HuH-7 (cell line): ENCODE measurements around the gene ZDHHC14.
A peak's percentile ranks its signal among the peaks of the same experiment; 100 is the strongest.

Source experiments
- DNase-seq: peaks from one replicate; pipeline ENCODE4 v3.0.0; 2011; ENCODE audit warnings: low spot score

ZDHHC14 gene

GRCh38 chr6:157493173-157493572 lies 112.2 kb downstream of the ZDHHC14 start:
- DNase-seq = no peak

DNA sequence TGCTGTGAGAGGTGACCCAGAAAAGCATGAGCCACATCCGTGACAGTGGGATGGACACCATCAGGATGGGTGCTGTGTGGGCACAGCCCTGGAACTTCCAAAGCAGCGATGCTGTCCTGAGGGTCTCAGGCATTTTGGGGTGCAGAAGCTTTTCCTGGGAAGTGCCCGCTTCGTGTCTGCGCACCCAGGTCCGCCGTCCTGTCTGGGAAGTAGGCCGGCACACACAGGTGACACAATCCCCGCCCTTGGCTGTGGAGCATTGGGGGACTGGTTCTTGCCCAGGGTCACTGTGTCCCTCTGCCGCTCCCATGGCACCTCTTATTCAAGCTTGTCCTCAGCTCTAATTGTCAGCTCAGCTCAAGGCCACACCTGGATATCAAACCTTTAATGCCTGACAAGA lies 112.6 kb downstream of the ZDHHC14 start:
- DNase-seq = no peak

DNA sequence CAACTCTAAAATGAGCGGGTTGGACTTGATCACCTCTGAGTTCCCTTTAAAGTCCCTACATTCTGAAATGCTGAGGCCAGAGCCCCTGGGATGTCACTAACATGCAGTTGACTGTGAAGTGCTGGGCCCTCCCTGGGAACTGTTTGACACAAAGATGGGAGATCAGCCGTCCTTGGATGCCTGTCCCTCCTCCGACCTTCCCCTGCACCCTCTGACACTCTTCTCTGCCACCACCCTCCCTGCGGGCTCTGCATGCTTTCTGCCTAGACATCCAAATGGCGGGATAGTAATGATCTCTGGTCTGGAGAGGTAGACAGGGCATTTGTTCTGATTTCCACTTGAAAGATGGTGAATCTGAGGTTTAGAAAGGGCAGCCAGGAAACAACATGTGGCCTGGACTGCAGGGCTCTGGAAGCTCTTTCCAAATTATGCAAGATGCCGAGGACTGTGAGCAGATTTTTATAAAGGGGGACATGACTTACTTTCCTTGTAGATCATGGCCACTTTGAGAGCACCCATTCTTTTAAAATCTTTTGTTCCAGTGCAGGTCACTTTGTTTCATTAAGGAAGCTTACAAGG lies 113.2 kb downstream of the ZDHHC14 start:
- DNase-seq = no peak

DNA sequence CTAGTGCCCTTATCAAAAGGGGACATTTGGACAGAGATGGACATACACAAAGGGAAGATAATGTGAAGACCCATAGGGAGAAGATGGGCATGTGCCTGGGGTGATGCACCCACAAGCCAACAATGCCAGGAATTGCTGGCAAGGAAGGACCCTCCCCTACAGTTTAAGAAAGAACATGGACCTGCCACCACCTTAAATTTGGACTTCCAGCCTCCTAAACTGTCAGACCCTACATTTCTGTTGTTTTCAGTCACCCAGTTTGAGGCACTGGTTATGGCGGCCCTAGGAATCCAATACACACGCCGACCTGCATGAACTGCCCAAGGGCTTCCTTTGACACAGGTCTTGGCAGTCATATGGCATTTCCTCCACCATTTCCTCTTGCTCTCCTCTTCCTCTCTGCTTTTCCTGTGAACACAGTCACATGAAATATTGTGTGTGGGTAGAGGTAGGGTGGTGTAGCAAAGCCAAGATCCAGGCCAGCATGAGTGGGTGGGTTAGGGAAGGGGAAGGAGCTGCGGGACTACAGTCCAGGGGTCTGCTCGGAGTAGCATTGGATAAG lies 115.6 kb downstream of the ZDHHC14 start:
- DNase-seq = no peak

GRCh38 chr6:157497579-157497978 lies 116.6 kb downstream of the ZDHHC14 start:
- DNase-seq = no peak

GRCh38 chr6:157498817-157499216 lies 117.8 kb downstream of the ZDHHC14 start:
- no peak for DNase-seq

- DNase-seq = no peak
Measured at GRCh38 chr6:157500022-157500421, 119.0 kb downstream of the ZDHHC14 start.

GRCh38 chr6:157503018-157503747 lies 122.2 kb downstream of the ZDHHC14 start:
- no peak for DNase-seq

DNA sequence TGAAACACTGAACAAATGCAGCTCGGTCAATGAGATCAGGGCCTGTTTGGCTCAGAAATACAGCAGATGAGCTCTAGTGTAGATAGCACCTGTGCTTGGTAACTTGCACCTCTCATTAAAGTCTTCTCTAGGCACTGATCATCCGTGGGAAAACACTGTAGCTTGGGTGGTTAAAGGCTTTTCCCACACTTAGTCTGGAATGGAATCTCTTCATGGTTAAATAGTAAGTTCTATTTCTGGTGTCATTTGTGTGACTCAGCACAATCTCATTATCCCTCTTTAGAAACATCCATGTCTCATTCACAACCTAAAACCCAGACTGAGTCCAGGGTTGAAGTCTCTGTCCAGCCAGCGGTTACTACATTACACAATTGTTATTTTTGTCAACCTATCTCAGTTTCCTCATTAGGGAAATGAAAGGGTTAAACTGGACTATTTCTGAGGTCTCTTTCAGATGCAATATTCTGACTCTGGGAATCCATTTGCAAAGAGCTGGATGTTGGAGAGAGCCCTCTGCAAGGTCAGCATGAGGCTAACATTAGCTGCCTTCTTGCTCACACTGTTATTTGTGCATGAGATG lies 125.0 kb downstream of the ZDHHC14 start:
- DNase-seq = no peak

- DNase-seq = no peak
Measured at GRCh38 chr6:157510323-157511188, 129.6 kb downstream of the ZDHHC14 start.

GRCh38 chr6:157511682-157512381 lies 130.8 kb downstream of the ZDHHC14 start:
- DNase-seq = no peak

- no peak for DNase-seq
Measured at GRCh38 chr6:157512382-157512682, 131.3 kb downstream of the ZDHHC14 start.

DNA sequence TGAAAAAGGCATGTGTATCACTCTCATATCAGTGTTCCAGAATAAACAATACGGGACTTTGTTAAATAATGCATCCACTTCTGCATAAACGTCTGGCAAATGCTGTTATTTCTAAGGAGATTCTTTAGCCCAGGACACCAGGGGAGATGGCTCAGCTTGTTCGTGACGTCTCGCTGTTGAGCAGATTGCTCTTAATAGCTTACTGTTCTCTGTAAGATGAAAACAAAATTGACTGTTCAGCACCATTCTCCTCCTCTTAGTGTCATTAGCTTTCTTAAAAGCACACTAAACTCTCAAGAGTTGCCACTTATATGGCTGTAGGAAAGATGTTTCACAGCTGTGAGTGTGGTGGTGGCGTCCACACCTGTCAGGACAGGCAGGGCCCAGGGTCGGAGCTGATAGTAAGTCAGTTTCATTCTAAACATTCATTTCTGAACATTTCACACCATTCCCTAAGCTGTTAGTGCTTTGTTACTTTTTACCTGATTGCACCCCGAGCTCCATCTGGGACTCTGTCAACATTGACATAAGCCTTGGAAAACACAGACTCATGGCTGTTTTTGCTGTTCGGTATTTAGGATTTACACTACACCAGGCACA lies 132.1 kb downstream of the ZDHHC14 start:
- peak; percentile 79 for DNase-seq

DNA sequence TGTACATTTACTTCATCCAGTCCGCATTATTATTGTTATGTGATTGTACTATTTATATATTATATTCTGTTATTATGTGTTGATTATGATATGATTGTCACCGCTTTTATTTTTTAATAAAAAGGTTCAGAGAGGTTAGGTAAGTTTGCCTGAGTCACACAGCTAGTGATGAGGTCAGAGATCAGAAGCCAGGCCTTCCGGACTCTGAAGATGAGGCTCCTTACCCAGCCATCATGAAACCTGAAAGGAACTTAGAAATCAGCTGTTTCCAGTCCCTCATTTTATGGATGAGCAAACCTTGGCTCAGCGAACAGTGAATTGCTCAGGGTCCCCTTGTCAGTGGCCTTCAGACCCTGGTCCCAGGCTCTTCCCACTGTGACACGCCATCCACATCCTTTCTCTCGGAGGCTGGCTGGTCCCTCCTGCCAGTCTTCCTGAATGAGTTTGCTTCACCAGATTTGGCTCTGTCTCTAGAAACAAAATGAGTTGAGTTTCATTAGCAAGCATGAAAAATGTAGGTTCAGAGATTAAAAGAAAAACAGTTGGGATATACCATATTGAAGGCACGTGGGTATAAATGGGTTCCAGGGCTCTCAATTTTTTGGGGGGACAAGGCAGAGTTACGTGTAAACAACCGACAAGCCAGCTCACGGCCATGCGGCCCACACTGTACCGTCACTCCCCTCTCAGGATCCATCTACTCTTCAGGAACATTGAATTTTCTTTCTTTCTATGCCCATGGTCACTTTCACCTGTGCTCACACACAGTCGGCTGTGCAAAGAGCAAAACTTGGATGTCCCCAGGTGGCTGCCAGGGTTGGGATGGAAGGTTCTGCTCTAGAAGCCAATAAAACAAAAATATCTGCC lies 132.9 kb downstream of the ZDHHC14 start:
- no peak for DNase-seq

- peak; percentile 44 for DNase-seq
Measured at GRCh38 chr6:157514659-157515496, 133.9 kb downstream of the ZDHHC14 start.

DNA sequence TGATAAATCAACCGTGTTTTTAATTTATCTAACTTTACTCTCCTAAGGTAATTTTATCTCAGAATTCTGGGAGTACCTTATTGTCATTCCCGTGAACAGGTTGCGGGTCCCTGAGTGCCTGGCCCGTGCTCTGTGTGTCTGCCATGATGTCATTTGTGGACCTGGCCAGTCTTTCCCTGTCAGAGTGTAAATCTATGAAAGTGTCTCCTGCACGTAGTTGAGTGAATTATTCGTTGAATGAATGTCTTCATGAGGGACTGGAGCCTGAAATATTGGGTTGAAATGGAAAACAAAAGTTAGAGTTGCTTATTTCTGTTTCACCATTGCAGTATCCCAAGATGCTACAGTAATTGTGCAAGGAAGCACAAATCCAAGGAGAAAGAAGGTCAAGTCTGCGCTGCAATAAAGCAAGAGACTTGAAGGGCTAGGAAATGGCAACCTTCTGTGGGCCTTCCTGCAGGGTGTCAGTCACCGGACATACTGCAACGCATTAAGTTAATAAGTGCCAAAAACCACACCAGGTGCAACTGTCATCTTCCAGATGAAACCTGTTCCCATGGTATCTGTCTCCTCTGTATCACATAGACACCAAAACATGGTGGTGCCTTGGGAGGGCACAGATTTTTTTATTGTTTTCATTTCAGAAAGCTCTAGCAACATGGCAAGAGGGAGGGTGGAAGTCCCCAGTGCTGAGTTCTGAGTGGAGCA lies 135.5 kb downstream of the ZDHHC14 start:
- no peak for DNase-seq

GRCh38 chr6:157517601-157518359 lies 136.8 kb downstream of the ZDHHC14 start:
- no peak for DNase-seq
